ENCODE results near the gene RPE65. TPM values are rescaled to one million over a fixed set of nuclear protein-coding genes. Genes with fewer than 3 reads are reported as not detected.
"Not testable (repeated sequence)": the region's sequence is repeated elsewhere in the genome, so short reads cannot be mapped to it uniquely, and the experiment has no call there.

The RPE65 gene
- total RNA-seq, 2 donors from 2014 or later, result not detected

GRCh38 chr1:68438310-68438709 is 11.4 kb downstream of the RPE65 start:
- H3K9me3 ChIP-seq (ENCODE audit: control insufficient read depth, low read length, poor library complexity, severe bottlenecking), result no peaks in the 10 kb centered on the region
- Mint-ChIP-seq H3K27me3 (peaks cover 15% of the 10 kb centered on the region), H3K4me3 (no peak overlapping the region), H3K4me1 (no peaks in the 10 kb centered on the region), H3K36me3 (ENCODE audit: low read depth) (no peaks in the 10 kb centered on the region), H3K27ac (no peak overlapping the region)
- ATAC-seq (no peak), DNase-seq (no peak)

GRCh38 chr1:68433395-68433794 is 16.4 kb downstream of the RPE65 start:
- no peak for DNase-seq
- no peak overlapping the region for H3K27ac Mint-ChIP-seq

GRCh38 chr1:68431076-68431475 is 18.7 kb downstream of the RPE65 start:
- Mint-ChIP-seq H3K27me3 (no peaks in the 10 kb centered on the region), H3K4me3 (no peak overlapping the region), H3K27ac (no peak overlapping the region), H3K36me3 (ENCODE audit: low read depth) (no peaks in the 10 kb centered on the region), H3K4me1 (no peaks in the 10 kb centered on the region)
- DNase-seq, result no peak
- H3K9me3 ChIP-seq (ENCODE audit: control insufficient read depth, low read length, poor library complexity, severe bottlenecking), result no peaks in the 10 kb centered on the region
- no peak for ATAC-seq

More at GRCh38 chr1:68433395-68433794, 16.4 kb downstream of the RPE65 start:
- H3K9me3 ChIP-seq (ENCODE audit: control insufficient read depth, low read length, poor library complexity, severe bottlenecking), result no peaks in the 10 kb centered on the region
- no peak overlapping the region for H3K4me3 Mint-ChIP-seq
- H3K4me1 Mint-ChIP-seq, result no peaks in the 10 kb centered on the region
- no peak for ATAC-seq
- peaks cover 7% of the 10 kb centered on the region for H3K27me3 Mint-ChIP-seq
- no peaks in the 10 kb centered on the region for H3K36me3 Mint-ChIP-seq (ENCODE audit: low read depth)

GRCh38 chr1:68429233-68429808 is 20.4 kb downstream of the RPE65 start:
- ATAC-seq (no peak), DNase-seq (no peak)
- Mint-ChIP-seq H3K4me3 (no peak overlapping the region), H3K27me3 (no peaks in the 10 kb centered on the region), H3K27ac (no peak overlapping the region), H3K4me1 (no peaks in the 10 kb centered on the region), H3K36me3 (ENCODE audit: low read depth) (no peaks in the 10 kb centered on the region)
- H3K9me3 ChIP-seq (ENCODE audit: control insufficient read depth, low read length, poor library complexity, severe bottlenecking), result no peaks in the 10 kb centered on the region

- ATAC-seq, result no peak
- no peaks in the 10 kb centered on the region for H3K36me3 Mint-ChIP-seq (ENCODE audit: low read depth)
- H3K4me1 Mint-ChIP-seq, result no peaks in the 10 kb centered on the region
- DNase-seq, result no peak
- no peak overlapping the region for H3K27ac Mint-ChIP-seq
- no peak overlapping the region for H3K4me3 Mint-ChIP-seq
- H3K27me3 Mint-ChIP-seq, result no peaks in the 10 kb centered on the region
- no peaks in the 10 kb centered on the region for H3K9me3 ChIP-seq (ENCODE audit: control insufficient read depth, low read length, poor library complexity, severe bottlenecking)
Measured at GRCh38 chr1:68426594-68426993, 23.2 kb downstream of the RPE65 start.

GRCh38 chr1:68421350-68421749 is 28.4 kb downstream of the RPE65 start:
- H3K9me3 ChIP-seq (ENCODE audit: control insufficient read depth, low read length, poor library complexity, severe bottlenecking), result no peaks in the 10 kb centered on the region
- Mint-ChIP-seq H3K36me3 (ENCODE audit: low read depth) (no peaks in the 10 kb centered on the region), H3K27ac (no peak overlapping the region), H3K4me1 (no peaks in the 10 kb centered on the region), H3K27me3 (no peaks in the 10 kb centered on the region), H3K4me3 (no peak overlapping the region)
- ATAC-seq (no peak), DNase-seq (no peak)

- Mint-ChIP-seq H3K4me3 (no peak overlapping the region), H3K36me3 (ENCODE audit: low read depth) (peaks cover 2% of the 10 kb centered on the region), H3K4me1 (no peaks in the 10 kb centered on the region), H3K27ac (no peak overlapping the region), H3K27me3 (peaks cover 6% of the 10 kb centered on the region)
- H3K9me3 ChIP-seq (ENCODE audit: control insufficient read depth, low read length, poor library complexity, severe bottlenecking), result no peaks in the 10 kb centered on the region
- ATAC-seq, result no peak
- no peak for DNase-seq
Measured at GRCh38 chr1:68409426-68409825, 40.3 kb downstream of the RPE65 start.

GRCh38 chr1:68401506-68401905 is 48.2 kb downstream of the RPE65 start:
- no peak overlapping the region for H3K27ac Mint-ChIP-seq
- peaks cover 26% of the 10 kb centered on the region for H3K27me3 Mint-ChIP-seq
- H3K4me1 Mint-ChIP-seq, result no peaks in the 10 kb centered on the region
- DNase-seq, result no peak
- no peak for ATAC-seq
- H3K9me3 ChIP-seq (ENCODE audit: control insufficient read depth, low read length, poor library complexity, severe bottlenecking), result no peaks in the 10 kb centered on the region
- peaks cover 2% of the 10 kb centered on the region for H3K36me3 Mint-ChIP-seq (ENCODE audit: low read depth)
- H3K4me3 Mint-ChIP-seq, result no peak overlapping the region

- H3K27me3 Mint-ChIP-seq, result peaks cover 21% of the 10 kb centered on the region
- H3K36me3 Mint-ChIP-seq (ENCODE audit: low read depth); H3K4me3 Mint-ChIP-seq; H3K9me3 ChIP-seq (ENCODE audit: control insufficient read depth, low read length, poor library complexity, severe bottlenecking); H3K4me1 Mint-ChIP-seq; H3K27ac Mint-ChIP-seq; DNase-seq; ATAC-seq: not testable (repeated sequence)
Measured at GRCh38 chr1:68395575-68395974, 54.2 kb downstream of the RPE65 start.

- not testable (repeated sequence) for H3K36me3 Mint-ChIP-seq (ENCODE audit: low read depth); H3K4me3 Mint-ChIP-seq; H3K4me1 Mint-ChIP-seq; H3K27ac Mint-ChIP-seq; DNase-seq; H3K9me3 ChIP-seq (ENCODE audit: control insufficient read depth, low read length, poor library complexity, severe bottlenecking); ATAC-seq; H3K27me3 Mint-ChIP-seq
Measured at GRCh38 chr1:68392474-68392873, 57.3 kb downstream of the RPE65 start.

- not testable (repeated sequence) for H3K4me3 Mint-ChIP-seq; H3K27me3 Mint-ChIP-seq; H3K4me1 Mint-ChIP-seq; H3K9me3 ChIP-seq (ENCODE audit: control insufficient read depth, low read length, poor library complexity, severe bottlenecking); H3K27ac Mint-ChIP-seq; DNase-seq; H3K36me3 Mint-ChIP-seq (ENCODE audit: low read depth); ATAC-seq
Measured at GRCh38 chr1:68385798-68386524, 63.8 kb downstream of the RPE65 start.

GRCh38 chr1:68384872-68385411 is 64.8 kb downstream of the RPE65 start:
- no peak overlapping the region for H3K27ac Mint-ChIP-seq
- H3K9me3 ChIP-seq (ENCODE audit: control insufficient read depth, low read length, poor library complexity, severe bottlenecking), result no peaks in the 10 kb centered on the region
- ATAC-seq (no peak), DNase-seq (no peak)
- no peaks in the 10 kb centered on the region for H3K27me3 Mint-ChIP-seq
- H3K4me1 Mint-ChIP-seq, result no peaks in the 10 kb centered on the region
- H3K36me3 Mint-ChIP-seq (ENCODE audit: low read depth), result no peaks in the 10 kb centered on the region
- no peak overlapping the region for H3K4me3 Mint-ChIP-seq

- H3K9me3 ChIP-seq (ENCODE audit: control insufficient read depth, low read length, poor library complexity, severe bottlenecking), result no peaks in the 10 kb centered on the region
- Mint-ChIP-seq H3K4me3 (no peak overlapping the region), H3K4me1 (no peaks in the 10 kb centered on the region), H3K27ac (no peak overlapping the region), H3K27me3 (no peaks in the 10 kb centered on the region), H3K36me3 (ENCODE audit: low read depth) (no peaks in the 10 kb centered on the region)
- ATAC-seq, result no peak
- no peak for DNase-seq
Measured at GRCh38 chr1:68384321-68384813, 65.4 kb downstream of the RPE65 start.

GRCh38 chr1:68383092-68383491 is 66.7 kb downstream of the RPE65 start:
- no peak overlapping the region for H3K4me3 Mint-ChIP-seq
- H3K27ac Mint-ChIP-seq, result no peak overlapping the region
- no peaks in the 10 kb centered on the region for H3K9me3 ChIP-seq (ENCODE audit: control insufficient read depth, low read length, poor library complexity, severe bottlenecking)
- H3K4me1 Mint-ChIP-seq, result no peaks in the 10 kb centered on the region
- no peaks in the 10 kb centered on the region for H3K27me3 Mint-ChIP-seq
- ATAC-seq (no peak), DNase-seq (no peak)
- H3K36me3 Mint-ChIP-seq (ENCODE audit: low read depth), result no peaks in the 10 kb centered on the region

All from T-helper 17 cell (primary cell).